Astrocyte of the hippocampus (primary cell): ENCODE measurements around the gene ATP8B4.

Experiments used
- DNase-seq: peaks from one replicate; pipeline ENCODE4 v3.0.0; 2011; ENCODE audit warnings: low read depth, low spot score

Gene ATP8B4

DNA sequence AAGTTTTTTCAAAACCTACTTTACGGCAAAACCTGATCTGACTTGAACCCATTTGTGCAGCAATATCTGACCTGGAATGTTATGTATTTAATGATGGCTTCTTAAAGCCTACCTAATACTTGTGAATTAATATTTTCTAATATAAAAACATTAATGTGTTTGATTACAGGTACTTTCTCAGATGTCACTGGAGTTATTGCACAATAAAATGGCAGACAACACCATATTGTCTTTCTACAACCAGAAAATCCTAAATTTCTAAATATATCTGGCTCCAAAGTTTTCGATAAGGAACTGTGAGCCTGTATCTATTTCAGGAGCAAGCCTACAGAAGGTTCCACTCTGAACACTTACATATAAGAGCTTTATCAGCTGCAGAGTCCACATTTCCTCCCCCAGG, 184.5 kb downstream of the ATP8B4 start:
- no peak for DNase-seq

DNA sequence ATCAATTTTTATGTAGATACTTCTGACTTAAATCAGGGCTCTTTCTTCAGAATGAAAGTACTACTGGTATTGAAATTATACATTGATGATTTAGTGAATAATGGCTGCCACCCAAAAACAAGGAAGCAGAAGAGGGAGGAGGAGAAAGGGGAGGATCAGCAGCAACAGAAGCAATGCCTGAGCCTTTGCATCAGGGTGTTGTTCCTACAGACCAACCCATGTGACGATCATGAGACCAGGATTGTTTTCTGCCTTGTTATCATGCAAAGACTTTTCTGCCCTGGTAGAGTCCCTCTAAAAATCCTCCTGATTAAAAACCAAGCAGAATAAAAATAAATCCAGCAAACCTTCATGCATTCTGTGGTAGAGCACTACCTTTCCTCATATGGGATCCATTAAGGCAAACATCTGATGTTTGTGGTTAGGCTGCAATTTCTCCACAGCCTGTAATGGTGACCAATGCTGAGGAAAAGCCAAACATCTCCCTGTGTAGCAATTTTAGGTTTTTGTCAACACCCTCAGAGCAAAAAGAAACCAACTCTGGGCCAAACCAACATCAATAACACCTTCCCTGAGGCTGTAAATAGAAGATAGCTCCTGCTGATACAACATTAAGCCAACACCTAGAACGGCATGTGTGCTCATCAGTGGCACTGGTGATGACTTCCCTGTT, 191.7 kb downstream of the ATP8B4 start:
- no peak for DNase-seq

DNA sequence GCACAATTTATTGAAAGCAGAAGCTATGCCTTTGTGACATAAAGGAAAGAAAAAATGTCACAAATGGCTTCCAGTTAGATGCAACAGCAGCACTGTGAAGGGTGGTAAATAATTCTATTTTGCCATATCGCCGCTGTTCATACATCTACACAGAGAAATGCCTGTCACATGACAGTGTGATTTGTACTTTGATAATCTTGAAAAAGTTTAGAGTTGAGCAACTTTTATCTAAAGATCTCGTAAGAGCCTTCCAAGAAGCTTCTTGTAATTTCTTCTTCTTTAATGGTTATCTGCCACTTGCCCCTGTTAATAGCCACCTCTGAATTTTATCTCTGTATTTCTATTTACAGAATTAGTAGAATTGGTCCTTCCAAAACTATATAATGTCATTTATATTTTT, 192.3 kb downstream of the ATP8B4 start:
- DNase-seq, result no peak

DNA sequence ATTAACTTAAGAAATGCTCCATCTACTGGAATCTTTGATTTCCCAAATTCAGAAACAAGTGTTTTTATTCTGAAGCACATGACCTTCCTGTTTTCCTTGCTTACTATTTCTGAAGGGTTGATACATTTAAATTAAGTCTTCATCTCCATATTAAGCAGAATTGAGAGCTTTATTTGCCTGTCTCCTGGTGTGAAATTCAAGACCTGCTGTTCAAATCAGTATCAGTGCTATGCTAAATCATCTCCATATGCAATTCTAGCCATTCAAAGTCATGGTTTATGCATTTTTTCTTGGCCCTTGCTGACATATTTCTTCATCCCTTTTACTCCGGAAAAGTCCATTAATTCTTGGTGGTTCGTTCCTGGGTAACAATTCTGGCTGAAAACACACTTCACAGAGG, 195.4 kb downstream of the ATP8B4 start:
- DNase-seq, result no peak

DNA sequence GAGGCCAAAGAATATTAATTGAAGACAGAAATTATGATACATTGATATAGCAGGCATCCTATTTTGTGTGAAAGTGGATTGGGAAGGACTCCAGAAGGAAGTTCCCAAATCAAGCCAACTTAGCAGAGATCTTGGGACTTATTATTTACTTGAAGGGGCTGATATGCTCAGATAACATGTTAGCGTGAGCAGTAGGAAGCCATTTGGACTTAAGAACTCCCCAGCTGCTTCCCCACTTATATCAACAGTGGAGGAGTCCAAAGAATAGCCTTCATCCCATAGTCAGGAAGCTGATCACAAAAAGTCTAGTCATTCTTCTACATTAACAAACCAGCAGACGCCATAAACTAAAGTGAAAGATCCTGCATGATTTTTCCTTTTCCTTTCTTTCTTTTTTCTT, 200.0 kb downstream of the ATP8B4 start:
- no peak for DNase-seq

DNA sequence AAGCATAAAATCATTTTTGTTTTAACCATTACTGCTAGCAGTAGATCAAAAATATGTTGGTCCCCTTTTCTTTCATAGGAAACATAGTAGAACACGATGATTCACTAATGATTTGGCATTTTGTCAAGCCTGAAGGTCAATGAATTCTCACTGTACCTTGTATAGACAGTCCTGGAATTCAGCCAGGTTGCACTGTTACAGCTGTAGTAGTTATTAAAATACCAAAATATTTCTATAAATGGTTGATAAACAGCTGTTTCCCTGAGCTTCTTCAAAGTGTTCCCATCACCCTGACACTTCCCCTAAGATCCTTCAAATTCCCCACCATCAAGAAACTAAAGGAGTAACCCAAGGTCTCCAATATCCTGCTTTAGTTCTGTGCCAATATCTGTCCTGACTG, 200.9 kb downstream of the ATP8B4 start:
- no peak for DNase-seq

- DNase-seq, result no peak
Measured at GRCh38 chr15:49916998-49917397, 202.0 kb downstream of the ATP8B4 start.

DNA sequence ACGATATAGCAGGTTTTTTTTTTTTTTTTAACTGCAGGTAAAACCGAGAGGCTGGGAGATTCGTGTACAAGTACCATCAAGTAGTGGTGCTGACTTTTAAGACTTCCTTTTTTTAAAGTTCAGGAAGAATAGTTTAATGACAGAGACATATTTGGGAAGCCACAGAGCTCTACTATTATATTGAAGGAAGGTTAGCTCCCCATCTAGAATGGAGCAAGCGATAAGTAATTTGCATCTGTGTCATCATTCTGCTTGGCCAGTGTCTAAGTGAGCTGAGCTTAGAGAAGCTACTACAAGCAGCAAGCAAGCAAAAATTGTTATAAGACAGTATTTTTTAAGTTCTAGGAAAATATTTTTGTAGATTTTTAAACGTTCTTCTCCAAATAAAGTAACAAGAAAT, 203.2 kb downstream of the ATP8B4 start:
- no peak for DNase-seq

GRCh38 chr15:49908933-49909295, 210.1 kb downstream of the ATP8B4 start:
- no peak for DNase-seq

- DNase-seq, result no peak
Measured at GRCh38 chr15:49908236-49908932, 210.6 kb downstream of the ATP8B4 start.

DNA sequence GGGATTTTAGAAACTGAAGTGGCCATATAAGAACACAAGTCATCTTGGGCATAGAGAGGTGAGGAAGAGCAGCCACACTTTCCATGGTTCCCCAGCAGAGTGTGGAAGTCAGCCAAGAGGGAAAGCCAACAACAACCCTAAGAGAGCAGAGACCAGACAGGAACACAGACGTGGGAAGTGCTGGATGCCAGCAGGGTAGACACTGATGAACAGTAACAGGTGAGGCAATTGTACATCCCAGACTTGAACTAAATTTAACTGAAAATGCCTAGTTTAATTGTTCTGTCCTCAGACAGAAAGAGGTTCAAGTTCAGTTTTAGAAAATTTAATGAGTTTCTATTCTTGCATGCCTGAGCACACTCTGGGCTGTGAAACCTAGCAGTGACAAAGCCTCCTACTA, 212.1 kb downstream of the ATP8B4 start:
- DNase-seq, result no peak

DNA sequence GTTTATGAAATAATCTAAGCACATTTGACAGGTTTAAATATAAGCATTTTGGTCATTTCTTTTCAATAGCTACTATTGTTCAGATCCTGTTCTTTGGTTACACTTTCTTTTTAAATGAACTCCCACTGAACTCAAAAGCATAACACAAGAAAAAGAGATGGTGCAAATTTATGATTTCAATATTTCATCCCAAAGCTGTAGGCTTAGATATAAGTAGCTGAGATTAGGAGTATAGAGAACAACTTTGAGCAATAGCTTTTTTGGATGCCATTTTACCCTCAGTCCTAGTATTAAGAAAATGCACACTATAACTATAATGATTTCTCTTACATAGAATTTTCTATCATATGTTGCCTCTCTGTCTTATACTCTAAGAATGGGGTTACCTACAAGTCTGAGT, 213.8 kb downstream of the ATP8B4 start:
- no peak for DNase-seq

DNA sequence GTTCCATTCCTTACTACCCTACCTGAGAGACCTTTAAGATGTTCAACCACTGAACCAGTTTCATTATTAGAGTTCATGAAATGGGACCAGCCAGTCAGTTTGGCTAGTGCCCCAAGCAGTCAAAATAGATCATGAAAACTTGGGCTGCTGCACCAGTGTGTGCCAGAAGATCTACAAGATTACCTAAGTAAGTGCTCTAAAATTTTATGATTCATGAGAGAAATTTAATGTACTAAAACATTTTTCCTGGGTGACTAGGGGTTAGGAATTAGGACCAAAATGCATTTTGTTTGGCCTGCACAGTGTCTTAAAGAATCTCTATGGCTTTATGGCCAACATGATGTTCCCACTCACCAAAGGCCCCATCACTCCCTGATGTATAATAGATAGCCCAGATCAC, 214.7 kb downstream of the ATP8B4 start:
- no peak for DNase-seq

- DNase-seq, result peak; percentile 25
Measured at GRCh38 chr15:49902685-49903501, 216.1 kb downstream of the ATP8B4 start.

DNA sequence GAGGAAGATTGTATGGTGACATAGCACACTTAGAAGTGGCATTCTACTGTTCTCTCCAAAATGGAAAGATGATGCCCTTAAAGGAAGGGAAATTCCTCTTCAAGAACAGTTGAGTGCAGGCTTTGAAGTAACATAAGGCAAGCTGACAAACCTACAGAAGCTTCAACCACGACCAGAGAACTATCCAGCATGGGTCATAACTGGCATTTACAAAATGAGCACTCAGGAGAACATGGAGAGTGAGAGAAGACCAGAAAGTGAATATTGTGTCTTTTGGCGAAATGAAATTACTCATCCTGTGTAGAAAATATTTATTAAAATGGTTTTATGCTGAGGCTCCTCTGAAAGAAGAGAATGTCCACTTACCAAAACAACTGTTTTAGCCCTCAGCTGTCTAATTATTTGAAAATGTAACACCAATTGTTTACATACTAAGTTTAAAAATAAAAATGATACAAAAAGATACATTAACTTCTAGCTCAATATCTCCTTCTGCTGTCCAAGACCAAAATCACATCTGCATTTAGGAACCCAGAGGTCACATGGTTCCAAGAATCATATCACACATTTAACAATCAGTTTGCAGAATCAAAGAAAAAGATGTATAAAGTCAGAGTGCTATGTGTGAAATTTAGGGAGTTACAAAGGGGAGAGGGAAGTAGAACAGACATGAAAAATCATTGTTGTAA, 216.9 kb downstream of the ATP8B4 start:
- peak; percentile 10 for DNase-seq

GRCh38 chr15:49901321-49901720, 217.7 kb downstream of the ATP8B4 start:
- no peak for DNase-seq

DNA sequence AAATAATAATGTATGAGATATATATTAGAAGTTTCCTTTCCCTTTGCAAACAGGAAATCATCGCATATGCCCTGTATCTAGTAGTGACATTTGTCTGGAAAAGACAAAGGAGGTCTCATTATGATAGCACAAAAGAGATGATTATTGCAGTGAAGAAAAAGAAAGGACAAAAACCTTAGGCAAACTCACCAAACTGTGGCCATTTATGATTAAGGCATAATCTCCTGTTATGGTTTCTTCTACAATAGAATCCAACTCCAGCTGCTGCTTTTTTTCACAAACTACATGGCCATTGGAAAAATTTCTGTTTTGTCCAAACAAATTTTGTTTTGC, 218.2 kb downstream of the ATP8B4 start:
- DNase-seq, result no peak

- DNase-seq, result no peak
Measured at GRCh38 chr15:49900006-49900902, 218.8 kb downstream of the ATP8B4 start.

GRCh38 chr15:49898575-49899283, 220.3 kb downstream of the ATP8B4 start:
- DNase-seq, result no peak

DNA sequence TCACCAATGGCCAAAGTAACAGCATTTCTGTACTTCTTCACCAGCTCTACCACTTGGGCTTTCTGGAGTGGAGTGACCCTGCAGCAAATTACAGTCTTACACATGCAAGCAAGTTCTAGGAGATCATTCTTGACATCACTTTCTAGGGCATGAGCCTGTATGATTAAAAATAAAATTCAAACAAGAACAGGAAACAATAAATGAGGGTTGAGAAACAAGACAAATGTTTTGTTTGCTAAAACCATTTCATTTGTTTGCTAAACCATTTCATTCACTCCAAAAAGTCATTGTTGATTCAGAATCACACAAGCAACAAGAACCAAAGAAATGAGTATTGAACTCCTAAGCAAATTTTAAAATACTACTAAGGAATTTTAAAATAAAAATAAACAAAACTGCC, 220.9 kb downstream of the ATP8B4 start:
- DNase-seq, result no peak
